HepG2 (cell line): ENCODE results near the gene EEF1E1. TPM values are rescaled to one million over a fixed set of nuclear protein-coding genes. Genes with fewer than 3 reads are reported as not detected.

Experiments used
- GABPB1 ChIP-seq: IDR thresholded peaks from 2 replicates; pipeline ENCODE4 v1.6.1; 2016; ENCODE audit warnings: mild to moderate bottlenecking, missing genetic modification reagents, moderate library complexity, missing compliant biosample characterization
- ZNF121 ChIP-seq: sonication (generic); formaldehyde crosslinking; IDR thresholded peaks from 2 replicates; pipeline ENCODE4 v1.5.0; 2020; ENCODE audit warnings: mild to moderate bottlenecking, missing genetic modification reagents
- polyA plus RNA-seq, 8 experiments: library from polyadenylated mRNA; depleted of rRNA in 3 of 8; stranded (reverse) in 7 of 8; unstranded in 1 of 8; fragments of >200 nt; fragmentation: Illumina TruSeq in 4 of 8; extraction: Trizol in 4 of 8; gene quantifications; 2 replicates each; pipeline versions ENCODE4 v1.2.1 to v1.2.3, GENCODE V29; 2011 to 2016; ENCODE audit warnings: low read depth in 4 of 8, missing spikeins in 1 of 8, mixed read lengths in 1 of 8; ENCODE audit not compliant: insufficient read depth in 1 of 8
- total RNA-seq, 5 experiments: library from RNA; depleted of rRNA; stranded (reverse); fragments of >200 nt; fragmentation: Illumina TruSeq; extraction: Trizol; gene quantifications; 2 replicates each; pipeline ENCODE4 v1.2.3, GENCODE V29; 2016; ENCODE audit warnings: low read depth in 1 of 5
- TF ChIP-seq, protein P1 (sequence below): sonication (generic); formaldehyde crosslinking; IDR thresholded peaks from 2 replicates; pipeline ENCODE4 v1.4.0; 2020; ENCODE audit warnings: missing genetic modification reagents, mild to moderate bottlenecking, borderline replicate concordance
- TF ChIP-seq, protein P2 (sequence below): sonication (generic); formaldehyde crosslinking; IDR thresholded peaks from 2 replicates; pipeline ENCODE4 v1.4.0; 2020; ENCODE audit warnings: mild to moderate bottlenecking, missing genetic modification reagents
- TF ChIP-seq, protein P3 (sequence below): sonication (generic); formaldehyde crosslinking; IDR thresholded peaks from 2 replicates; pipeline ENCODE4 v1.5.0; 2020; ENCODE audit warnings: mild to moderate bottlenecking, missing genetic modification reagents, borderline replicate concordance
- TF ChIP-seq, protein P4 (sequence below): sonication (generic); formaldehyde crosslinking; conservative IDR thresholded peaks from 2 replicates; pipeline ENCODE4 v1.5.0; 2020; ENCODE audit warnings: missing genetic modification reagents
- TF ChIP-seq, protein P5 (sequence below): sonication (generic); formaldehyde crosslinking; IDR thresholded peaks from 2 replicates; pipeline ENCODE4 v1.8.0; 2022; ENCODE audit warnings: mild to moderate bottlenecking, missing genetic modification reagents

EEF1E1 gene
- total and polyA plus RNA-seq, 2 of the 13 experiments (the other 11 are each of a cell fraction or from before 2014, with no cell fraction given) = 128 to 188 TPM

DNA sequence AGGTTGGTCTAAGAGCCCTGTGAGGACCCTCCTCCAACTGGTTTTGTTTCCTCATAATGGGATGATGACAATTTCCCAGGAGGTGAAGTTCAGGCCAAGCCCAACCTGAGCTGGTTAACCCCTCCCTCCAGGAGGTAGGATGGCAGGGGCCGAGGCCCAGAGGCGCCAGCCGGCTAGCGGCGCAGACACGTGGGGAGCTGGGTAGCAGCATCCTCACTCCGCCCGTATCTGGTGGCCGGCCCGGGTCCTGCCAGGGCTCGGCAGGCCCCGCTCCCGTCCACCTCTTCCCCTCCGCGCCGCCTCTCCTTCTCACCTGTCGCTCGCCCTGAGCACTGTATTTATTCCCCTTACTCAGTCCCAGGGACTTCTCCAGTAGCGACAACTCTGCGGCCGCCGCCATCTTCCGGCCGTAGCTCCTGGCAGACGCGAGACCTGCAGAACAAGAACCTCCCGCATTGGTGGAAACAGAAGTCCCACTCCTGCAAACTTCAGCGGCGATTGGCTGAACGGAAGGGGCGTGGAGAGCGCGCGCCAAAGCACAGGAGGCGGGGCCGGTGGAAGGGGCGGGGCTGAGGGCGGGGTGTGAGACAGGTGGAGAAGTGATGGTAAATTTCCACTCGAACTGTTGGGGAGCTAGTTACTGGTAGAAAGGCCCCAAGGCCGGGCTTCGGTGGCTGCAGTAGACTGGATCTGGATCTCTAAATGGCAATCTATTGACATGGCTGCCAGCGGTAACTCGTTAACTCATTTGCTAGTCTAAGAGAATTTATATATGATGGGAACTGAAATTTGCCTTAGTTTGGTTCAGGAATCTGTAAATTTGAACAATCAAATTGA lies at the start of gene EEF1E1 (continued):
- TF ChIP-seq, protein P1, sequence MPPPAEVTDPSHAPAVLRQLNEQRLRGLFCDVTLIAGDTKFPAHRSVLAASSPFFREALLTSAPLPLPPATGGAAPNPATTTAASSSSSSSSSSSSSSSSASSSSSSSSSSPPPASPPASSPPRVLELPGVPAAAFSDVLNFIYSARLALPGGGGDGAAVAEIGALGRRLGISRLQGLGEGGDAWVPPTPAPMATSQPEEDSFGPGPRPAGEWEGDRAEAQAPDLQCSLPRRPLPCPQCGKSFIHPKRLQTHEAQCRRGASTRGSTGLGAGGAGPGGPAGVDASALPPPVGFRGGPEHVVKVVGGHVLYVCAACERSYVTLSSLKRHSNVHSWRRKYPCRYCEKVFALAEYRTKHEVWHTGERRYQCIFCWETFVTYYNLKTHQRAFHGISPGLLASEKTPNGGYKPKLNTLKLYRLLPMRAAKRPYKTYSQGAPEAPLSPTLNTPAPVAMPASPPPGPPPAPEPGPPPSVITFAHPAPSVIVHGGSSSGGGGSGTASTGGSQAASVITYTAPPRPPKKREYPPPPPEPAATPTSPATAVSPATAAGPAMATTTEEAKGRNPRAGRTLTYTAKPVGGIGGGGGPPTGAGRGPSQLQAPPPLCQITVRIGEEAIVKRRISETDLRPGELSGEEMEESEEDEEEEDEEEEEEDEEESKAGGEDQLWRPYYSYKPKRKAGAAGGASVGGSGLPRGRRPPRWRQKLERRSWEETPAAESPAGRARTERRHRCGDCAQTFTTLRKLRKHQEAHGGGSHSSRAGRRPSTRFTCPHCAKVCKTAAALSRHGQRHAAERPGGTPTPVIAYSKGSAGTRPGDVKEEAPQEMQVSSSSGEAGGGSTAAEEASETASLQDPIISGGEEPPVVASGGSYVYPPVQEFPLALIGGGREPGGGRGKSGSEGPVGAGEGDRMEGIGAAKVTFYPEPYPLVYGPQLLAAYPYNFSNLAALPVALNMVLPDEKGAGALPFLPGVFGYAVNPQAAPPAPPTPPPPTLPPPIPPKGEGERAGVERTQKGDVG (CRISPR knock-in tag) = peak; percentile 79; the same call in 1 of the 2 replicates
- TF ChIP-seq, protein P2, sequence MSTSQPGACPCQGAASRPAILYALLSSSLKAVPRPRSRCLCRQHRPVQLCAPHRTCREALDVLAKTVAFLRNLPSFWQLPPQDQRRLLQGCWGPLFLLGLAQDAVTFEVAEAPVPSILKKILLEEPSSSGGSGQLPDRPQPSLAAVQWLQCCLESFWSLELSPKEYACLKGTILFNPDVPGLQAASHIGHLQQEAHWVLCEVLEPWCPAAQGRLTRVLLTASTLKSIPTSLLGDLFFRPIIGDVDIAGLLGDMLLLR (CRISPR knock-in tag) = peak; percentile 97; the same call in 1 of the 2 replicates
- peak; percentile 83 for TF ChIP-seq GABPB1 (CRISPR knock-in tag)
- TF ChIP-seq, protein P3, sequence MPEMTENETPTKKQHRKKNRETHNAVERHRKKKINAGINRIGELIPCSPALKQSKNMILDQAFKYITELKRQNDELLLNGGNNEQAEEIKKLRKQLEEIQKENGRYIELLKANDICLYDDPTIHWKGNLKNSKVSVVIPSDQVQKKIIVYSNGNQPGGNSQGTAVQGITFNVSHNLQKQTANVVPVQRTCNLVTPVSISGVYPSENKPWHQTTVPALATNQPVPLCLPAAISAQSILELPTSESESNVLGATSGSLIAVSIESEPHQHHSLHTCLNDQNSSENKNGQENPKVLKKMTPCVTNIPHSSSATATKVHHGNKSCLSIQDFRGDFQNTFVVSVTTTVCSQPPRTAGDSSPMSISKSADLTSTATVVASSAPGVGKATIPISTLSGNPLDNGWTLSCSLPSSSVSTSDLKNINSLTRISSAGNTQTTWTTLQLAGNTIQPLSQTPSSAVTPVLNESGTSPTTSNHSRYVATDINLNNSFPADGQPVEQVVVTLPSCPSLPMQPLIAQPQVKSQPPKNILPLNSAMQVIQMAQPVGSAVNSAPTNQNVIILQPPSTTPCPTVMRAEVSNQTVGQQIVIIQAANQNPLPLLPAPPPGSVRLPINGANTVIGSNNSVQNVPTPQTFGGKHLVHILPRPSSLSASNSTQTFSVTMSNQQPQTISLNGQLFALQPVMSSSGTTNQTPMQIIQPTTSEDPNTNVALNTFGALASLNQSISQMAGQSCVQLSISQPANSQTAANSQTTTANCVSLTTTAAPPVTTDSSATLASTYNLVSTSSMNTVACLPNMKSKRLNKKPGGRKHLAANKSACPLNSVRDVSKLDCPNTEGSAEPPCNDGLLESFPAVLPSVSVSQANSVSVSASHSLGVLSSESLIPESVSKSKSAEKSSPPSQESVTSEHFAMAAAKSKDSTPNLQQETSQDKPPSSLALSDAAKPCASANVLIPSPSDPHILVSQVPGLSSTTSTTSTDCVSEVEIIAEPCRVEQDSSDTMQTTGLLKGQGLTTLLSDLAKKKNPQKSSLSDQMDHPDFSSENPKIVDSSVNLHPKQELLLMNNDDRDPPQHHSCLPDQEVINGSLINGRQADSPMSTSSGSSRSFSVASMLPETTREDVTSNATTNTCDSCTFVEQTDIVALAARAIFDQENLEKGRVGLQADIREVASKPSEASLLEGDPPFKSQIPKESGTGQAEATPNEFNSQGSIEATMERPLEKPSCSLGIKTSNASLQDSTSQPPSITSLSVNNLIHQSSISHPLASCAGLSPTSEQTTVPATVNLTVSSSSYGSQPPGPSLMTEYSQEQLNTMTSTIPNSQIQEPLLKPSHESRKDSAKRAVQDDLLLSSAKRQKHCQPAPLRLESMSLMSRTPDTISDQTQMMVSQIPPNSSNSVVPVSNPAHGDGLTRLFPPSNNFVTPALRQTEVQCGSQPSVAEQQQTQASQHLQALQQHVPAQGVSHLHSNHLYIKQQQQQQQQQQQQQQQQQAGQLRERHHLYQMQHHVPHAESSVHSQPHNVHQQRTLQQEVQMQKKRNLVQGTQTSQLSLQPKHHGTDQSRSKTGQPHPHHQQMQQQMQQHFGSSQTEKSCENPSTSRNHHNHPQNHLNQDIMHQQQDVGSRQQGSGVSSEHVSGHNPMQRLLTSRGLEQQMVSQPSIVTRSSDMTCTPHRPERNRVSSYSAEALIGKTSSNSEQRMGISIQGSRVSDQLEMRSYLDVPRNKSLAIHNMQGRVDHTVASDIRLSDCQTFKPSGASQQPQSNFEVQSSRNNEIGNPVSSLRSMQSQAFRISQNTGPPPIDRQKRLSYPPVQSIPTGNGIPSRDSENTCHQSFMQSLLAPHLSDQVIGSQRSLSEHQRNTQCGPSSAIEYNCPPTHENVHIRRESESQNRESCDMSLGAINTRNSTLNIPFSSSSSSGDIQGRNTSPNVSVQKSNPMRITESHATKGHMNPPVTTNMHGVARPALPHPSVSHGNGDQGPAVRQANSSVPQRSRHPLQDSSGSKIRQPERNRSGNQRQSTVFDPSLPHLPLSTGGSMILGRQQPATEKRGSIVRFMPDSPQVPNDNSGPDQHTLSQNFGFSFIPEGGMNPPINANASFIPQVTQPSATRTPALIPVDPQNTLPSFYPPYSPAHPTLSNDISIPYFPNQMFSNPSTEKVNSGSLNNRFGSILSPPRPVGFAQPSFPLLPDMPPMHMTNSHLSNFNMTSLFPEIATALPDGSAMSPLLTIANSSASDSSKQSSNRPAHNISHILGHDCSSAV (CRISPR knock-in tag) = peak; percentile 71; the same call in 1 of the 2 replicates
- TF ChIP-seq, protein P4, sequence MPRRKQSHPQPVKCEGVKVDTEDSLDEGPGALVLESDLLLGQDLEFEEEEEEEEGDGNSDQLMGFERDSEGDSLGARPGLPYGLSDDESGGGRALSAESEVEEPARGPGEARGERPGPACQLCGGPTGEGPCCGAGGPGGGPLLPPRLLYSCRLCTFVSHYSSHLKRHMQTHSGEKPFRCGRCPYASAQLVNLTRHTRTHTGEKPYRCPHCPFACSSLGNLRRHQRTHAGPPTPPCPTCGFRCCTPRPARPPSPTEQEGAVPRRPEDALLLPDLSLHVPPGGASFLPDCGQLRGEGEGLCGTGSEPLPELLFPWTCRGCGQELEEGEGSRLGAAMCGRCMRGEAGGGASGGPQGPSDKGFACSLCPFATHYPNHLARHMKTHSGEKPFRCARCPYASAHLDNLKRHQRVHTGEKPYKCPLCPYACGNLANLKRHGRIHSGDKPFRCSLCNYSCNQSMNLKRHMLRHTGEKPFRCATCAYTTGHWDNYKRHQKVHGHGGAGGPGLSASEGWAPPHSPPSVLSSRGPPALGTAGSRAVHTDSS = no peak
- no peak for TF ChIP-seq ZNF121
- TF ChIP-seq, protein P5, sequence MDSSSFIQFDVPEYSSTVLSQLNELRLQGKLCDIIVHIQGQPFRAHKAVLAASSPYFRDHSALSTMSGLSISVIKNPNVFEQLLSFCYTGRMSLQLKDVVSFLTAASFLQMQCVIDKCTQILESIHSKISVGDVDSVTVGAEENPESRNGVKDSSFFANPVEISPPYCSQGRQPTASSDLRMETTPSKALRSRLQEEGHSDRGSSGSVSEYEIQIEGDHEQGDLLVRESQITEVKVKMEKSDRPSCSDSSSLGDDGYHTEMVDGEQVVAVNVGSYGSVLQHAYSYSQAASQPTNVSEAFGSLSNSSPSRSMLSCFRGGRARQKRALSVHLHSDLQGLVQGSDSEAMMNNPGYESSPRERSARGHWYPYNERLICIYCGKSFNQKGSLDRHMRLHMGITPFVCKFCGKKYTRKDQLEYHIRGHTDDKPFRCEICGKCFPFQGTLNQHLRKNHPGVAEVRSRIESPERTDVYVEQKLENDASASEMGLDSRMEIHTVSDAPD (CRISPR knock-in tag) = no peak; the same call in 1 of the 2 replicates
